Measurements from ENCODE around the gene PTBP3.

DNA sequence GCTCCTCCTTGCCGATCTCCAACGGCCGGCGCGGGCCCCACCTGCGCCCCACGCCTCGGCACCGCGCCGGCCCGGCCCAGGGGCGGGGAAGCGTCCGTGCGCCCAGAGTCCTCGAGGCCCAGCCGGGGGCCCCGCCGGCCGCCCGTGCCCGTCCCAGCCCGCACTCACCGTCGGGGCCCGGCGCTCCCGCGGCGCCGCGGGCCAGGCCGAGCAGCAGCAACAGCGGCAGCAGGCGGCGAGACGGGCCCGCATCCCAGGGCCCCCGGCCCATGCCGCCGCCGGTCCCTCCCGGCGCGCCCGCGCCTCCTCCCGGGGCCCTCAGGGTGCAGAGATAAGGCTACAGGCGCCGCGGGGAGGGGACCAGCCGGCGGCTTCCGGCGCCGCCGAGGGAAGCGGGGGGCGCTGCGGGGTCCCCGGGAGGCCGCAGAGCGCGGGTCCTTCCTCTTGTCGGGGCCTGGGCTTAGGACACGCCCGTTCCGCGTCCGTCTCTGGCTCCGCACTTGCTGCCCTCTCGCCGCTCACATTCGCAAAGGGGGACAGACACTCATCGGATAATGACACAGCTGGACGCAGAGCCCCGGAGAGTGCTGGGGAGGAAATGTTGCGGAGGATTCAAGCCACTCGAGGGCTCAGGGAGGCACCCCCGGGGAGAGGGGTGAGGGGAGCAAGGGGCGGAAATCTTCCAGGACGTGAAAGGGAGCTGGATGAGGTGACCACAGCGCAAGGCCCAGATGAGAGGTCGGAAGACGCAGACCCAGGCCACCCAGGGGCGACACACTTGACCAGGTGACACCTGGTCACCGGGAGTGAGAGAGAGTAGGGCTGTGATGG is 158.2 kb downstream of the PTBP3 start, which contains the start of gene SUSD1:
- TF ChIP-seq, protein P1, sequence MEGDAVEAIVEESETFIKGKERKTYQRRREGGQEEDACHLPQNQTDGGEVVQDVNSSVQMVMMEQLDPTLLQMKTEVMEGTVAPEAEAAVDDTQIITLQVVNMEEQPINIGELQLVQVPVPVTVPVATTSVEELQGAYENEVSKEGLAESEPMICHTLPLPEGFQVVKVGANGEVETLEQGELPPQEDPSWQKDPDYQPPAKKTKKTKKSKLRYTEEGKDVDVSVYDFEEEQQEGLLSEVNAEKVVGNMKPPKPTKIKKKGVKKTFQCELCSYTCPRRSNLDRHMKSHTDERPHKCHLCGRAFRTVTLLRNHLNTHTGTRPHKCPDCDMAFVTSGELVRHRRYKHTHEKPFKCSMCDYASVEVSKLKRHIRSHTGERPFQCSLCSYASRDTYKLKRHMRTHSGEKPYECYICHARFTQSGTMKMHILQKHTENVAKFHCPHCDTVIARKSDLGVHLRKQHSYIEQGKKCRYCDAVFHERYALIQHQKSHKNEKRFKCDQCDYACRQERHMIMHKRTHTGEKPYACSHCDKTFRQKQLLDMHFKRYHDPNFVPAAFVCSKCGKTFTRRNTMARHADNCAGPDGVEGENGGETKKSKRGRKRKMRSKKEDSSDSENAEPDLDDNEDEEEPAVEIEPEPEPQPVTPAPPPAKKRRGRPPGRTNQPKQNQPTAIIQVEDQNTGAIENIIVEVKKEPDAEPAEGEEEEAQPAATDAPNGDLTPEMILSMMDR (conservative IDR thresholded peaks at IDR 0.05; ENCODE audit: low read length) = no peak
- TF ChIP-seq EZH2phosphoT487 (IDR thresholded peaks at IDR 0.05; ENCODE audit: borderline replicate concordance) = no peak

All from Loucy (cell line).